Subcutaneous abdominal adipose tissue (tissue), 5 donors: ENCODE data around the gene ZNF318.
"Not testable (repeated sequence)": the region's sequence is repeated elsewhere in the genome, so short reads cannot be mapped to it uniquely, and the experiment has no call there.

Experiments used
- H3K27ac ChIP-seq: one replicate; pipeline ENCODE4 v1.7.0; 2013; ENCODE audit warnings: low read depth, mild to moderate bottlenecking, inconsistent platforms, low read length, moderate library complexity
- H3K27me3 ChIP-seq, 5 donors: one replicate each; pipeline ENCODE4 v1.7.0; 2013; ENCODE audit warnings: low read length in 5 of 5, inconsistent platforms in 1 of 5; ENCODE audit not compliant: control insufficient read depth in 5 of 5, insufficient read depth in 4 of 5
- H3K36me3 ChIP-seq, 5 donors: one replicate each; pipeline ENCODE4 v1.7.0; 2013; ENCODE audit warnings: low read length in 5 of 5; ENCODE audit not compliant: control insufficient read depth in 5 of 5, insufficient read depth in 5 of 5
- H3K4me1 ChIP-seq, 5 donors: one replicate each; pipeline ENCODE4 v1.7.0; 2013; ENCODE audit warnings: low read length in 5 of 5, mild to moderate bottlenecking in 3 of 5, moderate library complexity in 1 of 5; ENCODE audit not compliant: control insufficient read depth in 5 of 5, insufficient read depth in 5 of 5
- H3K4me3 ChIP-seq, 5 donors: one replicate each; pipeline ENCODE4 v1.7.0; 2013; ENCODE audit warnings: low read length in 5 of 5, low read depth in 1 of 5
- H3K9ac ChIP-seq, 5 donors: one replicate each; pipeline ENCODE4 v1.7.0; 2013; ENCODE audit warnings: low read length in 5 of 5, mild to moderate bottlenecking in 4 of 5, moderate library complexity in 3 of 5
- H3K9me3 ChIP-seq, 5 donors: one replicate each; pipeline ENCODE4 v1.7.0; 2013; ENCODE audit warnings: low read length in 5 of 5; ENCODE audit not compliant: control insufficient read depth in 5 of 5
- donor health status: healthy.
- donor health status: healthy.
- donor health status: healthy.
- donor health status: healthy.
- donor health status: healthy.

The ZNF318 gene

DNA sequence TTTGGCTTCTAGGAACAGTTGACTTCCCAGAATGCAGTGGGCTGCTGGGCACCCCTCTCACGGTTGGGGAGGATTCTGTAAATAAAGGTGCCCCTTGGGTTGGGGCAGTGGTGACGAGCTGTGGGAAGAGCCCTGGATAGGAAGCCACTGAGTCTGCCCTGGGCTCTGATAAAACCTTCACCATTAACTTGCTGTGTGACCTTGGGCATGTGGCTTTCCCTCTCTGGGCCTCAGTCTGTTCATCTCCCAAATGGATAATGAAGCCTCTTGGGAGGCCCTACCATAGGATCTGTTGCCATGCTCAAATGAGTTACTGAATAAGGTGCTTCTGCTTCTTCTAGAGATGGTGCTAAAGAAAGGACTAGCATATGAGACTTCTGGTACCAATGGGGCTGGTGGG lies 64.6 kb downstream of the ZNF318 start:
- Histone ChIP-seq H3K4me3 (no peak overlapping the region), H3K9me3 (no peaks in the 10 kb centered on the region), H3K27ac (no peak overlapping the region), H3K36me3 (no peaks in the 10 kb centered on the region), H3K4me1 (peaks cover 0 to 14% (median 12%) of the 10 kb centered on the region in 5 donors), H3K9ac (no peak overlapping the region), H3K27me3 (peaks cover 18 to 29% (median 26%) of the 10 kb centered on the region in 5 donors)

DNA sequence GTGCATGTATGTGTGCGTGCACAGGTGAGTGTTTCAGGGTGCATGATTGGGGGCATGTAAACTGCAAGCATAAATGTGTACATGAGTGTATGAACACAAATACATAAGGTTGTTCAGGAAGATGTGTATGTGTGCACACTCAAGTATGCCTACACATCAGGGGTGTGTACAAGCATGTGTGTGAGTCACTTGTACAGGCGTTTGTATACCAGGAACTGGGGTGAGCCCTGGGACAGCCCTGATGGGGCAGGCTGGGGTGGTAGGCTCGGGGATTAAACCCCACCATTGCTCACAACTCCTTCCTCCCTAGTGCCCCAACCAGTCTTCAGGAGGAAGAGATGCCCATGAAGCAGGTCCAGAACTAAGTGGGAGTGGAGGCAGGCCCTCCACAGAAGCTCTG lies 65.1 kb downstream of the ZNF318 start:
- Histone ChIP-seq H3K27me3 (peaks cover 20 to 35% (median 30%) of the 10 kb centered on the region in 5 donors), H3K9me3 (no peaks in the 10 kb centered on the region), H3K27ac (no peak overlapping the region), H3K9ac (no peak overlapping the region), H3K36me3 (no peaks in the 10 kb centered on the region), H3K4me1 (peaks cover 0 to 14% (median 12%) of the 10 kb centered on the region in 5 donors), H3K4me3 (no peak overlapping the region)

DNA sequence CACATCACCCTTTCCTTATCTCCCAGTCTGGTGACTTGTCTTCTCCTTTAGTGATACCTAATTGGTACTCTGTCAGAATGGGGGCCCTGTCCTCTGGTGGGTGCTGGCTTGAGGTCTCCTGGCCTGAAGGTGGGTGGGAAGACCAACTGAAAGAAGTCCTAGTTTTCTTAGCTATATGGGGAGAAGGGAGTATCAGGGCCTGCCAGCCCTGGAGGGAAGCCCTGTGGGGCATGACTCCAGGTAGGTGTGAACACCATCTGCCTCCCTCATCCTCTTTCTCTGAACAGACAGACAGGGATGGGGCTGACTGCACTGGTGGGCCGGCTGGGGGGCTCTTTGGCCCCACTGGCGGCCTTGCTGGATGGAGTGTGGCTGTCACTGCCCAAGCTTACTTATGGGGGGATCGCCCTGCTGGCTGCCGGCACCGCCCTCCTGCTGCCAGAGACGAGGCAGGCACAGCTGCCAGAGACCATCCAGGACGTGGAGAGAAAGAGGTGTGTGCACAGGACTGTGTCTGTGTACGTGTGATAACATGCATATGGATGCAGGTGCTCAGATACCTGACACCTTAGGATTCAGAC lies 65.6 kb downstream of the ZNF318 start:
- H3K36me3 ChIP-seq, result no peaks in the 10 kb centered on the region
- peaks cover 20 to 39% (median 34%) of the 10 kb centered on the region in 5 donors for H3K27me3 ChIP-seq
- H3K9ac ChIP-seq, result no peak overlapping the region
- H3K4me1 ChIP-seq, result peaks cover 0 to 13% (median 9%) of the 10 kb centered on the region in 5 donors
- H3K4me3 ChIP-seq, result no peak overlapping the region
- H3K9me3 ChIP-seq, result no peaks in the 10 kb centered on the region
- no peak overlapping the region for H3K27ac ChIP-seq

DNA sequence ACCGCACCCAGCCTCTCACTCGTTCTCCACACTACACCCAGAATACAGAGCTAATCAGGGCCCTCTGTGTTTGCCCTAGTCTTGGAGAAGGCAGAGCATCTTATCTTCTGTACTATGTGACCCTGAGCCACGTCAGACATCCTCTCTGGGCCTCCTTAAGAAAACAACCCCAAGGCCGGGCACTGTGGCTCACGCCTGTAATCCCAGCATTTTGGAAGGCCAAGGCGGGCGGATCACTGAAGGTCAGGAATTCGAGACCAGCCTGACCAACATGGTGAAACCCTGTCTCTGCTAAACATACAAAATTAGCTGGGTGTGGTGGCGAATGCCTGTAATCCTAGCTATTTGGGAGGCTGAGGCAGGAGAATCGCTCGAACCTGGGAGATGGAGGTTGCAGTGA lies 66.4 kb downstream of the ZNF318 start:
- H3K9ac ChIP-seq, H3K4me1 ChIP-seq, H3K9me3 ChIP-seq, H3K4me3 ChIP-seq, H3K36me3 ChIP-seq, H3K27ac ChIP-seq: not testable (repeated sequence)
- peaks cover 16 to 40% (median 34%) of the 10 kb centered on the region in 5 donors for H3K27me3 ChIP-seq

DNA sequence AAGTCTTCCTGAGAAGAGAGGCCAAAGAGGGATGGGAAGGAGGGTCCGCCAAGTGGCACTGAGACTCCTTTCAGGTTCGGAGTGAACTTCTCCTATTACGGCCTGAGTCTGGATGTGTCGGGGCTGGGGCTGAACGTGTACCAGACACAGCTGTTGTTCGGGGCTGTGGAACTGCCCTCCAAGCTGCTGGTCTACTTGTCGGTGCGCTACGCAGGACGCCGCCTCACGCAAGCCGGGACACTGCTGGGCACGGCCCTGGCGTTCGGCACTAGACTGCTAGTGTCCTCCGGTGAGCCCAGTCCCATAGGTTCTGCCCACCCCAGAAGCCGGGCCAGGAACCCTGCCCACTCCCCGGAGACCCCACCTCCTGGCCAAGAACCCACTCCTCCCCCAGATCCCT lies 67.3 kb downstream of the ZNF318 start:
- no peaks in the 10 kb centered on the region for H3K4me1 ChIP-seq
- H3K27ac ChIP-seq, result no peak overlapping the region
- no peak overlapping the region for H3K4me3 ChIP-seq
- no peaks in the 10 kb centered on the region for H3K9me3 ChIP-seq
- H3K27me3 ChIP-seq, result peaks cover 12 to 39% (median 30%) of the 10 kb centered on the region in 5 donors
- no peaks in the 10 kb centered on the region for H3K36me3 ChIP-seq
- no peak overlapping the region for H3K9ac ChIP-seq

DNA sequence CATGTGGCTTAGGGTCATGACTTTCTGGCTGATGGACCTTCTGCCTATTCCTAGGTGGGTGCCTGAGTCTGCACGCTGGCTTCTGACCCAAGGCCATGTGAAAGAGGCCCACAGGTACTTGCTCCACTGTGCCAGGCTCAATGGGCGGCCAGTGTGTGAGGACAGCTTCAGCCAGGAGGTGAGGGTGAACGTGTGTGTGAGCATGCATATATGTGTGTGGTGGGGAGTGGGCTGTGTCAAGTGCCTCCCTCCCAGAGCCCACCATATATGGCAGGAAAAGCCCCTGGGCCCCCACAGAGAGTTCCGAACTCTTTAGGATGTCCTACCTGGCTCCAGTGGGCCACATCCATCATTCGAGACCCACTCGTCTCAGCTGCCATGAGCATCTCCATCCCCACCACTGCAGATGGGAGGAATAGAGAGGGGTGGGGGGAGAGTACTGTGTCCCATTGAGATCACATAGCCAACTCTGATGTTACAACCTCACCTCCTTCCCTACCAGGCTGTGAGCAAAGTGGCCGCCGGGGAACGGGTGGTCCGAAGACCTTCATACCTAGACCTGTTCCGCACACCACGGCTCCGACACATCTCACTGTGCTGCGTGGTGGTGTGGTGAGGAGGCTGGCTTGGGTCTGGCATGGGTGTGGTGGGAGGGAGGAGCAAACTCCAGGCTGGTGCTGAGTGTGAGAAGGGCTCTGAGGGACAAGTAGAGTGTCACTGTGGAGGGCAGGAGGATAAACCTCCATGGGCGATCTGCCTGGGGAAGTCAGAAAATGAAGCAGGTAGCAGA lies 68.2 kb downstream of the ZNF318 start:
- Histone ChIP-seq H3K27me3 (peaks cover 12 to 39% (median 34%) of the 10 kb centered on the region in 5 donors), H3K9ac (no peak overlapping the region), H3K4me1 (no peaks in the 10 kb centered on the region)

DNA sequence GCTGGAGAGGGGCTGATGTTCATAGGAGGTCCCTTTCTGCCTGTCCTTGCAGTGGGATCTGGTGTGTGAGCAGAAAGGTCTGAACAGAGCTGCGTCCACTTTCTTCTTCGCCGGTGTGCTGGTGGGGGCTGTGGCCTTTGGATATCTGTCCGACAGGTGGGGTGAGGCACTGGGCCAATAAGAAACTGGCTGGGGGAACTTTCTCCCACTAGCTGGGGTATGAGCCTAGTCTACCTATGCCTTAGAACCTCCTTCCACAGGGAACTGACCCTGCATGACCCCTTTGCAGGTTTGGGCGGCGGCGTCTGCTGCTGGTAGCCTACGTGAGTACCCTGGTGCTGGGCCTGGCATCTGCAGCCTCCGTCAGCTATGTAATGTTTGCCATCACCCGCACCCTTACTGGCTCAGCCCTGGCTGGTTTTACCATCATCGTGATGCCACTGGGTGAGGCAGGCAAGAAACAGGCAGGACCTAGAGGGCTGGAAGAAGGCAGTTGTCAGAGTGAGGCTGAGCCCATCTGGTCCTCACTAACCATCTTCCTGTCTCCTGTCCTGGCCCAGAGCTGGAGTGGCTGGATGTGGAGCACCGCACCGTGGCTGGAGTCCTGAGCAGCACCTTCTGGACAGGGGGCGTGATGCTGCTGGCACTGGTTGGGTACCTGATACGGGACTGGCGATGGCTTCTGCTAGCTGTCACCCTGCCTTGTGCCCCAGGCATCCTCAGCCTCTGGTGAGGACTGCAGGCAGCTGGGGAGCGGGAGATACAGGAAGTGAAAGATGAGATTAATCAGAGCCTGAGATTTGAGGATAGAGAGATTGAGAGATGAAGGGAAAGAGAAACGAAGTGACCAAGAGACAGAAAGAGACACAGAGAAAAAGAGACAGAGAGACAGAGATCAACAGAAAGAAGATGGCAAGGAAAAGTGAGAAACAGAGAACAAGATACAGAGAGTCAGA lies 69.8 kb downstream of the ZNF318 start:
- Histone ChIP-seq H3K4me1 (no peaks in the 10 kb centered on the region), H3K27me3 (peaks cover 12 to 39% (median 30%) of the 10 kb centered on the region in 5 donors), H3K4me3 (no peak overlapping the region), H3K27ac (no peak overlapping the region), H3K9me3 (no peaks in the 10 kb centered on the region), H3K9ac (no peak overlapping the region), H3K36me3 (no peaks in the 10 kb centered on the region)

More for the DNA sequence above, 68.2 kb downstream of the ZNF318 start:
- Histone ChIP-seq H3K9me3 (no peaks in the 10 kb centered on the region), H3K4me3 (no peak overlapping the region), H3K27ac (no peak overlapping the region), H3K36me3 (no peaks in the 10 kb centered on the region)

DNA sequence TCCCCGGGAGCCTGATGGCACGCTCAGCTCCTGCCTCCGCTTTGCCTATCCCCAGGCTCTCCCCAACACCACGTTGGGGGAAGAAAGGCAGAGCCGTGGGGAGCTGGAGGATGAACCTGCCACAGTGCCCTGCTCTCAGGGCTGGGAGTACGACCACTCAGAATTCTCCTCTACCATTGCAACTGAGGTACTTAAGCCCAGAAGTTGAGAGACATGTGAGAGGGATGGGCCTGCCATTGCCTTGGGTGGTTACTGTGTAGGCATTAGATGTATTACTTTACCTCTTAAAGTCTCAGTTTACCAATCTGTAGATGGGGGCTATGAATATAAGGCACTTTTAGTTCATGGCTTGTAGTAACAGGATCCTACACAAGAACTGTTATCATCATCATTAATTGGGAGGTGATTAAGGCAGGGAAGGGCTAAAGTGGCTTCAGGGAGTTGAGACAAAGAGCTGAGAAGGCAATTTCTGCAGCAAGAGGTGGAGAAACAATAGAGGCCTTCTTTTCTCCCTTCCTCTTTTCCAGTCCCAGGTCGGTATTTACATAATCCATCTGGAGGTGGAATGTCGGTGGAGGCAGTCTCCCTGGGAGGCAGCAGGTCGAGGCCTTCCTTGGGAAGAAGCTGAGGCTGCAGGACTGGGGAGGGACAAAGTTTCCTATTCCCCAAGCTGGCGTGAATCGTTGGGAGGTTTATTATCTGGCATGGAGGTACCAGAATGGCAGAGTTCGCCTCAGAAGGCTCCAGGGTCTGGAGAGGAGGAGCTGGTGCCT lies 70.7 kb downstream of the ZNF318 start:
- H3K36me3 ChIP-seq, result no peaks in the 10 kb centered on the region
- no peak overlapping the region for H3K9ac ChIP-seq
- H3K27ac ChIP-seq, result no peak overlapping the region
- peaks cover 12 to 38% (median 30%) of the 10 kb centered on the region in 5 donors for H3K27me3 ChIP-seq
- no peaks in the 10 kb centered on the region for H3K9me3 ChIP-seq
- no peak overlapping the region for H3K4me3 ChIP-seq
- H3K4me1 ChIP-seq, result no peaks in the 10 kb centered on the region

DNA sequence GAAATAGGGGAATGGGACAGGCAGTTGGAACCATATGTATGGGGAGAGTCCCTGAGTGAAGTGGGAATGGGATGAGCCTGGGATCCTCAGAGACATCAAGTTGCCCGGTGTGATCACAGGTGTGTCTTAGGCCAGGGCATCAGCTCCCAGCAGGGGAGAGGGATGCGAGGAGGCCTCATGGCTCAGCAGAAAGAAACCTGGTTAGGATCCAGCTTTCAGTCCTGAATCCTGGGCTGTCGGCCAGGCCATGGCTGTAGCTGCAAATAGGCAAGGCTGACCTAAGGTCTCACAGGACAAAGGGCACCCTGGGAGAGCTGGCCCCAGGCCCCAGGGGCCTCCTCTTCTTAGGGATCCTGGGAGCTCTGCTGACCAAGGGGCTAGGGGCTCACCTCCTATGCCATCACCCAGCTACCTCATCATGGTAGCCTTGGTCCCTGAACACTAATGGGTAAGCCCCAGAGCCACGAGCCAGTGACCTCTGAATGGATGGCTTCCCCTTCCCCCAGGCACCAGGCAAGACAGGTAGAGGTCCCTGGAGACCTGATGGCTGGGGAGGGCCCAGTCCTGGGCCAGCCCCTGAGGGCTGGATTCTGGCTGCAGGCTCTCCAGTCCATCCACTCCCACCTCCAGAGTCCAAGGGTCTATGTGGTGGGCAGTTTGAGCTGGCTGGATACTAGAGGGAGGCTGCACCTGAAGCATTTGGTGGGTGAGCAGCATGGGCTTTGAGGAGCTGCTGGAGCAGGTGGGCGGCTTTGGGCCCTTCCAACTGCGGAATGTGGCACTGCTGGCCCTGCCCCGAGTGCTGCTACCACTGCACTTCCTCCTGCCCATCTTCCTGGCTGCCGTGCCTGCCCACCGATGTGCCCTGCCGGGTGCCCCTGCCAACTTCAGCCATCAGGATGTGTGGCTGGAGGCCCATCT lies 71.5 kb downstream of the ZNF318 start, which contains the start of gene SLC22A7:
SLC22A7 (plus strand) TSS at position 617 of the 921 bp plus-strand sequence; CDS start at position 716, 99 bp downstream.
- Histone ChIP-seq H3K36me3 (no peaks in the 10 kb centered on the region), H3K27ac (no peak within 1 kb of the TSS), H3K4me3 (no peak within 1 kb of the TSS), H3K27me3 (peaks cover 12 to 38% (median 30%) of the 10 kb centered on the region in 5 donors), H3K9me3 (no peaks in the 10 kb centered on the region), H3K4me1 (no peaks in the 10 kb centered on the region), H3K9ac (no peak within 1 kb of the TSS)
